WI38 (cell line): ENCODE measurements around the gene GMEB2.
A peak's percentile ranks its signal among the peaks of the same experiment; 100 is the strongest.

Experiments used
- H3K4me3 ChIP-seq: 2 replicates; pipeline ENCODE4 v1.5.1; 2011; ENCODE audit warnings: low read depth, mild to moderate bottlenecking, control low read depth, low read length
- TF ChIP-seq, protein P1 (sequence below): IDR thresholded peaks from 2 replicates; pipeline ENCODE4 v1.5.1; 2012; ENCODE audit warnings: low read depth, mild to moderate bottlenecking, control low read depth, low read length

The GMEB2 gene

DNA sequence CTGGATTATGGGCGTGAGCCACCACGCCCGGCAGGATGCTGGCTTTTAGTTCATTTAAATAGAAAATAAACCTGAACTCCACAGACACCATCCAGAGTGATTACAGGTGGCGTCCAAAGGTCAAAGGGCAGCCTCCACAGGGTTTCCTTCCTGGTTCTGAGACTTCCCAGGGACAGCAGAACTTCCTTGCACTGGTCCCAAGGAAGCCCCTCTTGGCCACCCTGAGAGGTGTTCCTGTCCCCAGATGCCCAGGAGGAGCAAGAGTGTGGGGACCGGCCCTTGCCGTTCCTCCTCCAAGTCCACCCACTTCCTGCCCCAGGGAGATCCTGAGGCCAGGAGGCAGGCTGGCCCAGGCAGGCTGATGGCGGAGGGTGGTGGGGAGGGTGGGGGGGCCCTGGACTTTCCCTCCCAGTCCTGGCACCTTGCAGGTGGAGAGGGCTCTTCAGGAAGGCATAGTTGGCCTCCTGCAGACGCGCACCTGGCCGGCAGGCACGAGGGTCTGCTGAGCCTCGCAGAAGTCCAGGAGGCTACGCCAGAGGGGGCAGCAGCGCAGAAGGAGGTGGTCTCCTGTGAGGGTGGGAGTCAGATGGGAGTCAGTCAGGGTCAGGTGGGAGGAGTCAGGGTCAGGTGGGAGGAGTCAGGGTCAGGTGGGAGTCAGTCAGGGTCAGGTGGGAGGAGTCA, 68.0 kb downstream of the GMEB2 start:
- H3K4me3 ChIP-seq: no peak overlapping the region
- TF ChIP-seq, protein P1, sequence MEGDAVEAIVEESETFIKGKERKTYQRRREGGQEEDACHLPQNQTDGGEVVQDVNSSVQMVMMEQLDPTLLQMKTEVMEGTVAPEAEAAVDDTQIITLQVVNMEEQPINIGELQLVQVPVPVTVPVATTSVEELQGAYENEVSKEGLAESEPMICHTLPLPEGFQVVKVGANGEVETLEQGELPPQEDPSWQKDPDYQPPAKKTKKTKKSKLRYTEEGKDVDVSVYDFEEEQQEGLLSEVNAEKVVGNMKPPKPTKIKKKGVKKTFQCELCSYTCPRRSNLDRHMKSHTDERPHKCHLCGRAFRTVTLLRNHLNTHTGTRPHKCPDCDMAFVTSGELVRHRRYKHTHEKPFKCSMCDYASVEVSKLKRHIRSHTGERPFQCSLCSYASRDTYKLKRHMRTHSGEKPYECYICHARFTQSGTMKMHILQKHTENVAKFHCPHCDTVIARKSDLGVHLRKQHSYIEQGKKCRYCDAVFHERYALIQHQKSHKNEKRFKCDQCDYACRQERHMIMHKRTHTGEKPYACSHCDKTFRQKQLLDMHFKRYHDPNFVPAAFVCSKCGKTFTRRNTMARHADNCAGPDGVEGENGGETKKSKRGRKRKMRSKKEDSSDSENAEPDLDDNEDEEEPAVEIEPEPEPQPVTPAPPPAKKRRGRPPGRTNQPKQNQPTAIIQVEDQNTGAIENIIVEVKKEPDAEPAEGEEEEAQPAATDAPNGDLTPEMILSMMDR: no peak

DNA sequence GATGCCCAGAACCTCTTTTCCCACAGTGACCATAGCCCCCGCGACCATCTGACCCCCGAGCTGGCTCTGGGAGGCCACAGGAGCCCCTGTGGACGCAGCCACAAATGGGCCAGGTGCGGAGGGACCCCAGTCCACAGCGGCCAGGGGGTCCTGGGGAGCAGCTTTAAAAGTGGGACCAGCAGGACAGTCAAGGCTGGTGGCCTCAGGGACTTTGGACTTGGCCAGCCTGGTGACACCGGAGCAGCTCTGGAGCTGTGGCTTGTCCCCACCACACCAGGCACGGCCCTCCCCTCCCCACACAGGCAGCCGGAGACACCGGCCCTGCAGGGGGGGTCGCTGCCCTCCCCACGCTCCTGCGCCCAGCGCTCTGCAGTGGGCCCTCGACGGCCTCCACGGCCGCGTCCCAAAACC, 69.4 kb downstream of the GMEB2 start:
- TF ChIP-seq, protein P1: no peak
- no peak overlapping the region for H3K4me3 ChIP-seq

DNA sequence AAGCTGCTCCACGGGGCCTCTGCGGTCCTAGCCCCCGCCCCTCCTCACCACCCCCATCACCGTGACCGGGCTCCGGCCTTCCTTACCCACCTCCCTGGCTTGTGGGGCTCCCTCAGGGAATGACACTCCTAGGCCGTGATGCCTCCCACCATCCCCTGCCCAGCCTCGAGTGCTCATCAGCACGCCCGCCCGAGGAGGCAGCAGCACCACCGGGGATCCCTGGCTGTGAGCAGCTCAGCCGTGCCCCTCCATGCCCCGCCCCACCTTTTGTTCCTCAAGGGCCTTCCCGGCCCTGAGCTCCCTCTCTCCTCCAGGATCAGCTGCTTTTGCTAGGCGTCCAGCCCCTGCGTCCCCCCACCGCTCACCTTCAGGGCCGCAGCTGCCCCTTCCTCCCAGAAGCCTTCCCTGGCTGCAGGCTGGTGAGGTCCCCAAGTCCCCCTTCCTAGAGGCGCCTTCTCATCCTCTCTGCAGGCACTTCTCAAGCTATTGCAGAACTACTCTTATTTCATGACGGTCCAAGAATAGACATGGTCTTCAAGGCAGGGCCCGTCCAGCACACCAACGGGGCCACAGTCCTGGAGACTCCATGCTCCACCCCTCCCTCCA, 69.9 kb downstream of the GMEB2 start:
- H3K4me3 ChIP-seq: no peak overlapping the region
- TF ChIP-seq, protein P1: no peak

DNA sequence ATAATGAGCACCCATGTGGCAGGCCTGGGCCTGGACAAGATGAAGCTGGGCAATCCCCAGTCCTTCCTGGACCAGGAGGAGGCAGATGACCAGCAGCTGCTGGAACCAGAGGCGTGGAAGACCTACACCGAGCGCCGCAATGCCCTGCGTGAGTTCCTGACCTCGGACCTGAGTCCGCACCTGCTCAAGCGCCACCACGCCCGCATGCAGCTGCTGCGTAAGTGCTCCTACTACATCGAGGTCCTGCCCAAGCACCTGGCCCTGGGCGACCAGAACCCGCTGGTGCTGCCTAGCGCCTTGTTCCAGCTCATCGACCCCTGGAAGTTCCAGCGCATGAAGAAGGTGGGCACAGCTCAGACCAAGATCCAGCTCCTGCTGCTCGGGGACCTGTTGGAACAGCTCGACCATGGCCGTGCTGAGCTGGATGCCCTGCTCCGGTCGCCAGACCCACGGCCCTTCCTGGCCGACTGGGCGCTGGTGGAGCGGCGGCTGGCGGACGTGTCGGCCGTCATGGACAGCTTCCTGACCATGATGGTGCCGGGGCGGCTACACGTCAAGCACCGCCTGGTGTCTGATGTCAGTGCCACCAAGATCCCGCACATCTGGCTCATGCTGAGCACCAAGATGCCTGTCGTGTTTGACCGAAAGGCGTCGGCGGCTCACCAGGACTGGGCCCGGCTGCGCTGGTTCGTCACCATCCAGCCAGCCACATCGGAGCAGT, 71.1 kb downstream of the GMEB2 start:
- TF ChIP-seq, protein P1: no peak

DNA sequence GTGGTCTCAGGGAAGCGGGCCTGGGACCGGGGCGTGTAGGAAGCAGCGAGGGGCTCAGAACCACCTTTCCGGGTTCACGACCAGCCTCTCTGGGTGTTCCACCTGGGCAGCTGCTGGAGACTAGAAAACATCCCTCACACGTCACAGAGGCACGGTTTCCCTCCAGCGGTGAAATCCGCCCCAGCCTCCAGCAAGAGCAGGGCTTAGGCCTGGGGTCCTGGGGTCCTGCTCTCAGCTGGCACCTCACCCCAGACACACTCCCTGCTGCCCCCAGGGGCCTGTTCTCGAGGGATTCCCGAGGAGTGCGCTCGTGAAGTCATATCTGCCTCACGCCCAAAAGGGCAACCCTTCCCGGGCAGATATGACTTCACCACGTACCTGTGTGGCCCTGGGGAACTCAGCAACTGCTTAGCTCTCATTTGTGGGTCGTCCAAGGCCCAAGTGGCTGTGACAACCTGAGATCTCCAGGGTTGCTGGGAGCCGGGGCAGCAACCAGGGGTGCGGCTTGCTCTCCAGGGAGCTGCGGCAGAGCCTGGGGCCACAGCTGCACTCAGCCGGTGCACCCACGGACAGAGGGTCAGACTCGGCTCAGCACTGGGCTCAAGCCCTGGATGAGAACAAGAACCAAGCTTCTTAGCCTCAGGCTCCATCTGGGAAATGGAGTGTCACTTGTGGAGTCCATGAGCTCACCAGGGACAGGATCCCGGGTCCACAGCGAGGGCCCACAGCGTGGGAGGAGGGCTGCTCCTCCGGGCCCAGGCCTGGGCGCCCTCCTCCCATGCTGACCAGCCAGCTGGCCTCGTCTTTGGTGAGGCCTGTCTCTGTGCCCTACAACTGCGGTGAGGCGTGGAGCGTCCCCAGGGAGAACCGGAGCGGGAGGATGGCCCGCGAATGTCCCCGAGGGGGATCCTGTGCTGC, 72.3 kb downstream of the GMEB2 start:
- H3K4me3 ChIP-seq: peak overlapping the region; percentile 66
- TF ChIP-seq, protein P1: no peak

More for the DNA sequence above, 71.1 kb downstream of the GMEB2 start:
- H3K4me3 ChIP-seq: no peak overlapping the region

DNA sequence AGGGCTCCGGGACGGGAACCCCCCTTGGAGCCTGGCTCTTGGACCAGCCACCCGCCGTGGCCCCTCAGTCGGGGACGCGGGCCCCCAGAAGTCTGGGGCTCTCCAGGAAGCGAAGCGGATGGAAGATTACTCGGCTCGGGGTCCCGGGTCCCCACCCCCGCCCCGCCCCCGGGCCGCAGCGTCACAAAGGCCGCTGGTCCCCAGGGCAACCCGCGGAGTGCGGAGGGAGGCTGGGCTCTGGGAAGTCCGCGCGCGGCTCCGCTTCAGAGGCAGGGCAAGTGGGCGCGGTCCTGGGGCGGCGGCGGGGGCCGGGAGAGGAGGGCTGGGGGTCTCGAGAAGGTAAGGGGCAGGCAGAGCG, 73.0 kb downstream of the GMEB2 start, which contains the start of gene FNDC11:
FNDC11 (plus strand) TSS at position 227 of the 358 bp plus-strand sequence. CDS start 1,505 bp downstream, outside the sequence.
- peak within 1 kb of the TSS; percentile 66 for H3K4me3 ChIP-seq
- TF ChIP-seq, protein P1: no peak
